ENCODE data around the gene F5.

The F5 gene

DNA sequence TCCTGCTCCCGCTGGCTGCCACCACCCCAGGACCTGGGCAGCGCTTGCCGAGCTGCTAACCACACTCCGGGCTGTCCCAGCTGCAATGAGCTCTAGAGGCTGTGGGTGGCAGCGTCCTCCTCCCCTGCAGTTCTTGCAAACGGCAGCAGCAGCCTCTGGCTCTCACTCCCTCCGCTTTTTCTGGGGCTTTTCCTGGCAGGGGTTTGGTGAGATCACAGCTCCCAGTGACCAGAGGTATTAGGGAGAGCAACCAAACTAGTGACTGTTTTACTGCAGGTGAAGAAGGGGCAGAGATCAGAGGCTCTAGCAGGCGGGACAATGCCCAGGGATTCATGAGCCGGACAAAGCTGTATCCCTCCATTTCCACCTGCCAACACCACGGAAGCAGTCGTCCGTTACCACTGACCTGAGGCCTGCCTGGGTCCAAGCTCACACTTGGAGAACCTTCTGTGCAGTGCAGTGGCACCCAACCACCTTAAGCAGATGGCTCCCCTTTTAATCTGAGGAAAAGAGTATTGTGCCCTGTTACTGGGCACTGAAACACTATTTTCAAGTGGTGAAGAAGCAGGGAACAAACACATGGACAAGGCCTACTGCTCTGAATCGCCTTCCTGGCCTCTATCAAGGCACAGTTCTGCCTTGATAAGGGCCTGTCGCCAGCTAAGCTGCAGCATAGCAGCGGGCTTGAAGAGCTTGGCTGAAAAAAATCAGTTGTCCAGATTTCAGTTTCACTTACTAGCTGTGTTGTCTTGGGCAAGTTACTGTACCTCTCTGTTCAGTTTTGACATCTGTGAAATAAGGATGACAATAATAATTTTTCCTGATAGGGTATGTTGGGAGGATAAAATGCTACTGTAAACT, at the start of gene F5:
TSS of gene F5 (minus strand) at position 87 of the 861 bp plus-strand sequence. CDS start 95 bp downstream, outside the sequence.
- DNase-seq (ENCODE audit: low read depth in 2 of 2) = peak; percentile 46 to 54

DNA sequence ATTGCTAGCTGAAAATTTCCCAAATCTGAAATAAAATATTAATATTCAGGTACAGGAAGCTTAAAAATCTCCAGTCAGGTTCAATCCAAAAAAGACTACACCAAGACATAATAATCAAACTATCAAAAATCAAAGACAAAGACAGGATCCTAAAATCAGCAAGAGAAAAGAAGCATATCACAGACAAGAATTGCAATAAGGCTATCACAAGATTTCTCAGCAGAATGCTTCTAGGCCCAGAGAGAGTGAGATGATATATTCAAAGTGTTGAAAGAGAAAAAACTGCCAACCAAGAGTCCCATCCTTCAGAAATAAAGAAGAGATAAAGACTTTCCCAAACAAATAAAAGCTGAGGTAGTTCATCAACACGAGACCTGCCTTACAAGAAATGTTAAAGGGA, 48.6 kb upstream of the F5 start:
- no peak for DNase-seq (ENCODE audit: low read depth in 2 of 2)

DNA sequence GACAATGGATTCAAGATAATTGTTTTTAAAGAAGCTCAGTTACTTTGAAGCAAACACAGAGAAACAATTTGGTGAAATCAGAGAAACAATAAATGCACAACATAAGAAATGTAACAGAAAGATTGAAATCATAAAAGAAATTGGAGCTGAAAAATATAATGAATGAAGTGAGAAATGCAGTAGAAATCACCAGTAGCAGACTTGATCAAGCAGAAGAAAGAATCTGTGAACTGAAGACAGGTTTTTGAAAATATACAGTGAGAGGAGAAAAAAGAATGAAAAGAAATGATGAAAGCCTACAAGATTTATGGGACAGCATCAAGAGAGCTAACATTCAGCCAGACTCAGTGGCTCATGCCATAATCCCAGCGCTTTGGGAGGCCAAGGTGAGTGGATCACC, 47.9 kb upstream of the F5 start:
- DNase-seq (ENCODE audit: low read depth in 2 of 2) = no peak

DNA sequence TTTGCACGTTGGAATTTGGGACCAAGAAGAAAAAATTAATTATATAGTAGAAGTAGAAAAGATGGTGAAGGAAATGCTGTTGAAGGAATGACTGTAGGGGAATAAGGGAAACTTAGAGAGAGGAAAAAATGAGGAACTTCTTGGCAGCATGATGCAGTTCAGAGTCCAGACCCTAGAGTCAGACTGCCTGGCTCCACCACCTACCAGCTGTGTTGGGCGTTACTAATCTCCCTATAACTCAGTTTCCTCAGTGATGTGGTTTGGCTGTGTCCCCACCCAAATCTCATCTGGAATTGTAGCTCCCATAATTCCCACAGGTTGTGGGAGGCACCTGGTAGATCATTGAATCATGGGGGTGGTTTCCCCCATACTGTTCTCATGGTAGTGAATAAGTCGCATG, 45.0 kb upstream of the F5 start:
- DNase-seq (ENCODE audit: low read depth in 2 of 2) = no peak

DNA sequence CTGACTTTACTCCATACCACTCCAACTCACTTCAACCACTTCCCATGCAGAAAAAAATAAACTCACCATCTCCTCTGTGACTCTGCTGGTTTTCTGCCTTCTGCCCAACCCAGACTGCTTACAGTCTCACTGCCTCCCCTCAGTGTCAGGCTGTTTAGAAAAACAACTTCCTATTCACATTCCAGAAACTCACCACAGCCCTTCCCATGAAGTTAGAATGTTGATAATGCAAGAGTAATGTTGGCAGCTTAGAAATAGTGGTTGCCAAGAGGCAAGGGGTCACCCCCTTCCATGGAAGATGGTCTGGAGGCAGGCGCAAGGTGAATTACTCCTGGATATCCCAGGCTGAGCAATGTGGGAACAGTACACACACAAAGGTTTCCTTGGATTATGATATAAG, 43.7 kb upstream of the F5 start, which contains the start of gene SELP:
TSS of gene SELP (minus strand) at position 119 of the 400 bp plus-strand sequence. CDS start at position 69, 50 bp downstream.
- DNase-seq (ENCODE audit: low read depth in 2 of 2) = no peak

DNA sequence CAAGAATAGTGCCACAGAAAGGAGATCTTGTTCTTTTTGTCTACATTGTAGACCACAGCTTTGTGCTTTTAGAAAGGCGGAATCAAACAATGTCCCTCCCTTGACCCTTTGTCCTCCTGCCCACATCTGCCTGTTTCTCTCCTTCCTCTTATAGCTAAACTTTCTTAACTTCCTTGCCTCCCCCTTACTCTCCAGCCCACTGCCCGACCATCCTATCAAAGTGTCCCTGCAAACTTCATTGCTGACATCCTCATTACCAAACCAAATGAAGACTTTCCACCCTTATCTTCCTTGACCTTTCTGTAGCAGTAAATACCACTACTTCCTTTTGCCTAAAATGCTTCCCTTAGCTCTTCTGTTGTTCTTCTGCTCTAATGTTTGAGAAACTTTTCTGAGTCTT, 38.6 kb upstream of the F5 start:
- DNase-seq (ENCODE audit: low read depth in 2 of 2) = no peak

DNA sequence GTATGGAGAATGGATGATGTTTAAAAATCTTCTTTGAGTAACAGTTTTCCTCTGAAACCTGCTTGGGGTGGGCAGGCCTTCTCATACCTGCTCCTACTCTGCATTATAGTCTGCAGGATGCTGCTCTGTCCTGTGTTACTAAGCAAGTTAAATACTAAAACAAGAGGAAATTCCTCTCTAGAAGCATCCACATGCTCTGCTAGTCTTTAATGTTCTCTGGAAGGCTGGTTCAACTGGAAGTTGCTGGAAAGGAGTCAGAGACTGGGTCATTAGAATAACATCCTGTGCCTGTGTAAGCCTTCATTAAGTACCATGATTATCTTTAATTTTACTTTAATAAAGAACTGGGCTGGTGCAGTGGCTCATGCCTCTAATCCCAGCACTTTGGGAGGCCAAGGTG, 37.8 kb upstream of the F5 start:
- DNase-seq (ENCODE audit: low read depth in 2 of 2) = no peak

DNA sequence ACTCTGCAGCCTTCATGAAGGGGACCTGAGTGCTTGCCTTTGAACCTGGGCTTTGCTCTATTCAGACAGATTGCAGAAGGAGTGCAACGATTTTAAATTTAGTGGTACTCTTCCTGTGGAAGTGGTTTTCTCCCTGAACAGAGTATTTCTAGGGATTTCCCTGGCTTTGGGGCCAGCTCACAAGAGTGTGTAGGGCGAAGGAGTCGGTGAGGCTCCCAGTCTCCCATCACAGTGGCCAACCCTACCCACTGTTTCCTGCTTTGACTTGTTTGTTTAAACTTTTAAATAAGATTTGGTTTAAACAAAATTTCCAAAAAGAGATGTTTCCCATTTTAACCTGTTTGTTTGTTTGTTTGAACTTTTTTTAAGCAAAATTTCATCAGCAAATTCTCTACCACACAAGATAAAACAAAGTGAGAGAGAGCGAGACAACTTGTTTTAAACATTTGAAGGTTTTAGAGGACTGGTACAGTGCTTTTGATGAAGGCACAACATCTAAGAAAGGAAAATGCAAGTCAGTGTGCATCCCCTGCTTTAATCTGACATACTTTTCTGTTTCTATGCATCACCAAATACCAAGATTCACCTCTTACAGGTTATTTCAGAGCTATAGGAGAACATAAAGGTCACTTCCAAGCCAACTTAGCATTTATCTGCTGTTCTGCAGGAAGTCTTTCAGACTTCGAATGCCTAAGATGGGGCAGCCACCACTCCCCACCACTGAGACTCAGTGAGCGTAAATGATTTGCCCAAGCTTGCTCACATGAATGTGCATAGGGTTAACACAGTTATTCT, 37.0 kb upstream of the F5 start:
- DNase-seq (ENCODE audit: low read depth in 2 of 2) = no peak

DNA sequence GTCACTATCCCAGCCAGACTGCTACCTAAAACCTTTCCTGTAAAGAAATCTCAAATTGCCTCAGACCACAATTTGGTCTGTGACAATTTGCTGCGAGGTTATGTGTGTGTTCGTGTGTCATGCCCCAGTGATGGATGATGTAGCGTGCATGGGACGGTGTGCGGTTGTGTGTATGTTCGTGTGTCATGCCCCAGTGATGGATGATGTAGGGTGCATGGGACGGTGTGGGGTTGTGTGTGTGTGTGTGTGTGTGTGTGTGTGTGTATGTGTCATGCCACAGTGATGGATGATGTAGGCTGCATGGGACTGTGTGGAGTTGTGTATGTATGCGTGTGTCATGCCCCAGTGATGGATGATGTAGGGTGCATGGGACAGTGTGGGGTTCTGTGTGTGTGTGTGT, 34.3 kb upstream of the F5 start:
- no peak for DNase-seq (ENCODE audit: low read depth in 2 of 2)

DNA sequence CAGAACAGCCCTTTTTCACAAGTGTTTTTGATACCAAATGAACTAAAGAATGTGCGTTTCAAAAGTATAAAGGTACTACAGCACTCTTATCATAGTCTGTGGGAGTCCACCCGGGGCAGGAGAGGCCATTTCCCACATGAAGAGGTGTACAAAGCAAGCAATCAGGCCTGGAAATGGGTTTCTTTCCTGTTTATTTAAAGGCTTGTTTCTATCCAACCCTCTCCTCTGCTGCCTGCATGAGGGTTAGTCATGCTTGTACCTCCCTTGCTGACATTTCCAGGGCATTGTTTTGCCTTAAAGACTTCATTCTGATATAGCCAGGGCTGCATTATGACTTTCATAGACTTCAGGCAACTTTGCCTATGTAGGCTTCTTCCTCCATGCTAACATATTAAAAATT, 32.1 kb upstream of the F5 start:
- DNase-seq (ENCODE audit: low read depth in 2 of 2) = no peak

DNA sequence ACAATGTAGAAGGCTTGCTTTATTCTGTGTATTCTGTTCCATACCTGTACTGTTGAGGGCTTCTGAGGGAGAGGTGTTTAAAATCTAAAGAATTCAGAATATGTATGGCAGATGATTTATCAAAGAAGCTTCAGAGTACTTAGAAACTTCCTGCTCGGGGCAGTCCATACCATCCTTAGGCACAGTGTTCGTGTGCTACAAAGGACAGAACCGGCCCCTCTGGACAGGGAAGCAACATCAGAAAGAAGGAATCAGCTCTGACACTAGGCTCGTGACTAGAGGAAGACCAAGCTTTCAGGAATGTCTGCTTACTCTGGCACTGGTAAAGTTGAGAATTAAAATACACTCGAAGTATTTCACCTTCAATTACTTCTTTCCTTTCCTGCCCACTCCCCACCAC, 29.5 kb upstream of the F5 start:
- no peak for DNase-seq (ENCODE audit: low read depth in 2 of 2)

DNA sequence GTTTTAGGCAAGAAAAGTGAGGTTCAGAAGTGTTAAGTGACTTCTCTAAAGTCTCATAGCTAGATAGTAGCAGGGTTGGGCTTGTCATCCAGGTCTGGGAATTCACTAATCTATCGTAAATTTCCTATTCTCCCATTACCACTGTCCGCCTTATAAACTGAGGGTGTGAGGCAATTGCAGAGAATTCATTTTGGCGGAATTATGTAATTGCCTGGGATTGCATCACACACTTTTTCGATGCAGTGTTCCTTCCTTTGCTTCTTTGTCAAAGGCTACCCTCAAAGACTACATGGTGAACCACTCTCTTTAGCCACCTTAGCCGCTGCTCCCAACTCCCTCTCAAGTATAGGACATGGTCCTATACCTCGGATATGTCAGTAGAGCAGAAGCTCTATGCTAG, 24.6 kb upstream of the F5 start:
- DNase-seq (ENCODE audit: low read depth in 2 of 2) = no peak

DNA sequence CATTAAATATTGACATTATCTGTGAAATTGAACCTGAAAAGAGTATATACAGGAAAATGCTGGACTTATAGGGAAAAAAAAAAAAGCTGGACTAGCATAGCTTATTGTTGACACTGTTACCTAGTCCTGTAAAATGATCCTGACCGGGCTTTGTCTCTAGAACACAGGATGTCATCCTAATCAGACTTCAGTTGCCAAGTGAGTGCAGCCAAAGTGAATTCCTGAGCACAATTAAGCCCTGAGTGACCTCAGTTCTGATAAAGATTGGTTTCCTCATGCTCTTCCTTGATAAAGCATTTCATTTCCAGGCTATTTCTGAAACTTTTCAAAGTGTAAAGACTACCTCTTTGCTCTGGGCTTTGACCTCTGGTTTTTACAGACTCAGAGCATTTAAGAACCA, 23.8 kb upstream of the F5 start:
- no peak for DNase-seq (ENCODE audit: low read depth in 2 of 2)

DNA sequence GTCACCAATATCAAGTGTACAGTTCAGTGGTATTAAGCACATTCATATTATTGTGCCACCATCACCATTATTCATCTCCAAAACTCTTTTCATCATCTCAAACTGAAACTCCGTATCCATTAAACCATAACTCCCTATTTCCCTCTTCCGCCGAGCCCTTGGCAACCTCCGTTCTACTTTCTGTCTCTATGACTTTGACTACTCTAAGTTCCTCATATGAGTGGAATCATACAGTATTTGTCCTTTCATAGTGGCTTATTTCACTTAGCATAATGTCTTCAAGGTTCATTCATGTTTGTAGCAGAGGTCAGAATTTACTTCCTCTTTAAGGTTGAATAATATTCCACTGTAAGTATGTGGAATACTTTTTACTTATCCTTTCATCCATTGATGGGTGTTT, 21.9 kb upstream of the F5 start:
- DNase-seq (ENCODE audit: low read depth in 2 of 2) = no peak

DNA sequence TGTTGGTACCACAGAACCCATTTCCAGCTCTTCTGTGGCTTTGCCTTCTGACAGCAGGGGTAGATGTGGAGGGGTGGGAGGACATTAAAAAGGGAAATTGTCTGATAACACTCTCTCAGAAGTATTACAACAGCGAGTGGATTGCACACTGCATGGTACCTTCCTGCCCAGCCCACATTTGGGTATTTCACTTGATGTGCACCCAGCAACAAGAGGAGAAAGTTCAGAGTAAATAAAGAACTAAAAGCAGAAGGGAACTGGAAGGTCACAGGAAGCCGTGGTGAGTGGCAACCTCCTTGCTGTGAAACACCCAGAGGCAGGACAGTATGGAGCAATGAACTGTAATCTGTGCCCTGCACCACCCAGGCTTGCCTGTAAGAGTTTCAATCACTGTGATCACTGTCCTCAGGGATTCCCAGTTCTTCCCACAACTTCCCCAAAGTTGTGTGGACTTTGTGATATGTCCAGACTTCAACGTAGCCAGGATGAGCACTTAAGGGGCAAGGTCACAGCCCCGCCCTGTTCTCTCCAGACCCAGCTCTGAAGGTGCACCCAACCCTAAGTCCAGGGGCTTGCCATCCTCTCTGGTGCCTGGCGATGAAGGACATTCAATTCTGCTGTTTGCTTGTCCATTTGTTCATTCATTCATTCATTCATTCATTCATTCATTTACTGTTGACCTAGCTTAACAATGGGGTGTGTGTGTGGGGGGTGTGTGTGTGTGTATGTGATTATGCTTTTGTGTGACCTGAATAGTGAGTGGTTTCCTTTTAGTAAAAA, 18.7 kb upstream of the F5 start:
- DNase-seq (ENCODE audit: low read depth in 2 of 2) = peak in 1 of 2 donors; percentile 19

DNA sequence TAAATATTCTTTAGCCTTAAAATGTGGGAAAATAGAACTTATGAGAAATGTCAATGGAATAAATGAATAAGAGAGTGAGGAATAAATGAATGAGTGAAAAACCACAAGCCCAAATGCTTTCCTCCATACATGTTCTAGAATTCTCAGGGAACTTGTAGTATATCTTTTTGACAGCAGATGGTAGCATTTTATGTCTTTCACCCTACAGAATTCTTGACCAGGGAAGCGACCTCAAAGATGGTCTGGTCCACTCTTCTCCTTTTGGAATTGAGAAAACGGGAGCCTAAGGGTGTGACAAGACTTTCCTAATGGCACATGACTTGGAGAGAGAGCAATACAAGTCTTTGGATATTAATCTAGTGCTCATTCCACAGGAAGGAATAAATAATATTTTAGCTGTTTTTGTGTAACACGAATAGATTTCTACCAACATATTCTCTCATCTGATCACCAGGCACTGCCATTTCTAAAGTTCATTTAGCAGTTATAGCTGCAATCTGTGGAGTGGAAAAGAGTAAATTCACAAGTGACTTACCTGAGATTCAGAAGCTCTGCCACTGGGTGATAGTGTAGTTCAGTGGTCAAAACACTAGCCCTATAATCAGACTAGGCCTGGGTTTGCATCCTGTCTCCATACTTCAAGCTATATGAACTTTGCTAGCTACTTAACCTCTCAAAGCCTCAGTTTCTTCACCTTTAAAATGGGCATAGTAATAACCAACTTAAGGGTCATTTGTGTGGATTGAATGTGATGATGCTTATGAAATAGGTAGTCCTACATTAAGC, 15.0 kb upstream of the F5 start:
- no peak for DNase-seq (ENCODE audit: low read depth in 2 of 2)

DNA sequence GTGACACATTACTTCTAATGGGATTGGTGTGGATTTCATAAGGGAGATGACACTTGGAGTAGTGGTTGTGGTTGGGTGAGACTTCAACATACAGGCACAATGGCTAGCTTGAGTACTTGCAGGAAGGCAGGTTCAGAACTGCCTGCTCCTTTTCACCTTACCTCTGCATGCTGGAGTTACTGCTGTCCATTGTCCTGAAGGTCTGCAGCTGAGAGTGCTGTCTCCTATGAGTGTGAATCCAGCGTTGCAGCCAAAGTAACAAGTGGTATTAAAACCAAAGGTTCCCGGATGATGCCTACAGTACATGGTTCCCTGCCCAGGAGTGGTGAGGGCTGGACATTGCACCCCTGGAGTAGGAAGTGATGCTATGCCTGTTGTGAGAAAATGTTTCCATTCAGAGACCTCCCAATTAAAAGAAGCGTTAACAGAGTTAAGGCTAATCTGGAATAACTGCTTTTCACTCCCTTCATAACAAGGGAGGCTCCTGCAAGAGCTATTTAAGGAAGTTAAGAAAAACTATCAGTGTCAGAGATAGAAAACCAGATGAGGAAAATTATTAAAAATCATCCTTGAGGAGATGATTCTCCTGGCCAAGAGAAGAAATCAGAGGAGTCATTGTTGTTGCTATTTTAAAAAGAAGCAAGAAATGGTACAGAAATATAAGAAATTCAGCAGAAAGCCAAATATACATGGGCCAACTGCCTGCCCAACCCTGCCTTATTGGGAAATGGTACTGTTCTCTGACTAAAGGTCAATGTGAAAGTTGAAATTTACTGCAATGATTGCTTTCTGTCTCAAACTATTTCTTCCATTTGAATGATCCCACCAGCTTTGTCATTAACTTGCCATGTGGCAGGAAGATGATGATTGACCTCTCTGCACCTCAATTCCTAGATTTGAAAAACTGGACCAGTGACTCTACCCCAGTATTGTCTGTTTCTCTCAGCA, 9.8 kb upstream of the F5 start:
- no peak for DNase-seq (ENCODE audit: low read depth in 2 of 2)

DNA sequence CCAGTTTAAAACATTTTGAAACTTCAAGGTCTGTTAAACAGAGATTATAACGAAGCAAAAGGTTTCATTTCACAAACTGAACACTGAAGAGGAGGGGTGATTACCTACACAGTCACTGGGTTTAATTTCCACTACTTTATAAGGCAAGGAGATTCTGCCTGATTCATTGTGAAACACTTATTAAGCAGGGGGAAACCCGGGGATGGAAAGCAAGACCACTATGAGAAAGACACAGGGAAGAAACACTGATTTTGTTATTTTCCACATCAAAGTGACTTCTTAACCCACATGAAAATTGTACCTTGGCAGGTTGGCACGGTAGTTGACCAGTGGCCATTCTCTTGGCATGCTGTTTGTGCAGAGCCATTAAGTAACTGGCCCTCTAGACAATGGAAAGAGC, 8.1 kb upstream of the F5 start:
- no peak for DNase-seq (ENCODE audit: low read depth in 2 of 2)

DNA sequence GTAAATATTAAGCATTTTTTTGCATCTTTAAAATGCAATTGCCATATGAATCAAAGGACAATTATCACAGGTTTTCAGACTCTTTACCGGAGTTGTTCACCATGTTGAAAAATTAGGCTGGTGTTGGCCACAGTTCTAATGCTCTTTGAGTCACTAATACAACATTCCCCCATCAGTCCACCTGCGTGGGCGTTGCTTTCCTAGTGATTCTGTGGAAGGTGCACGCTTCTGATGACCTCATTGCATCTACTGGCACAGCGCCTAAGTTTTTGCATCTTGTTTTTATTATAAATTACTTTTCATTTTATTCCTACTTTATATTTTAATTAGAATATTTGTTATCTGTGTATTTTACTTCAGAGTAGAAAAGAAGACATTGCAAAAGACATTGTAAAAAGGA, 4.7 kb upstream of the F5 start:
- no peak for DNase-seq (ENCODE audit: low read depth in 2 of 2)

DNA sequence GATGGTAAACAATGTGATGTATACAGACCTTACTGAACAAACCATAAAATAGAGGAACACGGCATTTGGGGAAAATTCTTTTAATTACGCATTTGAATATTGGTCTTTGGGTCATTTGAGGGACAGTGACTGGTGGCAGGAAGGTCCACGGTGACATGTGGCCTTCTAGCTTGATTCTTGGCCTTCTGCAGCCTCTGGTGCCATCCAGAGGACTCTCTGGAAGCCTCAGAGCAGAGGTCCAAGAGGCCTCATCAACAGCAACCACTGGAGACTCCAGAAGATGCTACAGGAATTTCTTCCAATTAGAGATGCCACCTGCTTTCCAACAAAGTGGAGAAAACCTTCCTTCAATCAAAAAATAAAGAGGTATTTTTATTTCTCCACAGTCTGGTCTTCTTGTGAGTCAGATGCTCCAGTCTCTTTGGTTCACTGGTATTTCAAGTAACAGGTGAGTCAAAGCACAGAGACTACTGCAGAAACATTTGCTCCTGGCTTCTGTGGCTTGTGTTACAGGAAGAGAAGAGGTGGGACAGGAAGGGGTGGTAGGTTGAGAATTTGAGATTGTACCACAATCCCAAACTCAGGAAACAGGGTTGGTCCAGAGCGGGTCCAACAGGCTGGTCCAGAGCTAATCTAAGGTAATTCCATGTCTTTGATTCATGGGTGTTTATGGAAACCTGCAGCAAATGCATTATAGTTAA, 2.7 kb upstream of the F5 start:
- DNase-seq (ENCODE audit: low read depth in 2 of 2) = no peak
